Measurements from ENCODE around the gene MPIG6B. TPM values are rescaled to one million over a fixed set of nuclear protein-coding genes. Genes with fewer than 3 reads are reported as not detected.

MPIG6B gene
- total RNA-seq, 1 donor from 2014 or later, result 1.1 TPM

- peak; percentile 52 for ATAC-seq
Measured at GRCh38 chr6:31737991-31738979, 15.1 kb downstream of the MPIG6B start.

GRCh38 chr6:31739639-31740396 is 16.6 kb downstream of the MPIG6B start, which contains the start of gene MSH5:
TSS of gene MSH5 (plus strand) at chr6:31740005. CDS start at chr6:31740467, 462 bp downstream.
- peak; percentile 90 for ATAC-seq

GRCh38 chr6:31740397-31741223 is 17.4 kb downstream of the MPIG6B start:
- no peak for ATAC-seq

GRCh38 chr6:31741815-31742214 is 18.6 kb downstream of the MPIG6B start:
- ATAC-seq, result no peak

DNA sequence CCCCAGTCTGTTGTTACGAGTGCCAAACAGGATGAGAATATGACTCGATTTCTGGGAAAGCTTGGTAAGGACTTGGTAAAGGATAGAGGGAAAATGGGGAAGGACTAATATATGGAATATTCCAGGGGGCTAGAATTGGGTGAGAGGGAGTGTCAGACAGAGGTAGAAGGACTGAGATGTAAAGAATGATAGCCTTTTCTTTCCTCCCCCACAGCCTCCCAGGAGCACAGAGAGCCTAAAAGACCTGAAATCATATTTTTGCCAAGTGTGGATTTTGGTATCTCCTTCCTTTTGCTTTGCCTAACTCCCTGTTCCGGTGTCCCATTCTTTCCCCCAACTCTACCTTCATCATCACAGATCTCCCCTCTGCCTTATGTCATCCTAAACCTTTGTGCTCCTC is 19.7 kb downstream of the MPIG6B start:
- ATAC-seq, result no peak

- no peak for ATAC-seq
Measured at GRCh38 chr6:31744422-31744821, 21.2 kb downstream of the MPIG6B start.

- ATAC-seq, result no peak
Measured at GRCh38 chr6:31749301-31750036, 26.3 kb downstream of the MPIG6B start.

GRCh38 chr6:31750411-31751022 is 27.3 kb downstream of the MPIG6B start:
- ATAC-seq, result no peak

- ATAC-seq, result peak; percentile 75
Measured at GRCh38 chr6:31752739-31753319, 29.7 kb downstream of the MPIG6B start.

- no peak for ATAC-seq
Measured at GRCh38 chr6:31758281-31758680, 35.1 kb downstream of the MPIG6B start.

- no peak for ATAC-seq
Measured at GRCh38 chr6:31760790-31761189, 37.6 kb downstream of the MPIG6B start.

- no peak for ATAC-seq
Measured at GRCh38 chr6:31761343-31761742, 38.2 kb downstream of the MPIG6B start.

DNA sequence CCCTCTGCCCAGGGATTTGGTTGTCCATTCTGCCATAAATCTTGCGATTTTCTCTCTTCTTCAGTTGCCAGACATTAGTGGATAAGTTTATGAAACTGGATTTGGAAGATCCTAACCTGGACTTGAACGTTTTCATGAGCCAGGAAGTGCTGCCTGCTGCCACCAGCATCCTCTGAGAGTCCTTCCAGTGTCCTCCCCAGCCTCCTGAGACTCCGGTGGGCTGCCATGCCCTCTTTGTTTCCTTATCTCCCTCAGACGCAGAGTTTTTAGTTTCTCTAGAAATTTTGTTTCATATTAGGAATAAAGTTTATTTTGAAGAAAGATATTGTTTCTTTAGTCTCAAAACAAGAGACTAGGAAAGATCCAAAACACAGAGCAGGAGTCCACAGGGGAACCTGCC is 39.2 kb downstream of the MPIG6B start, which contains the start of gene SAPCD1:
TSS of gene SAPCD1 (plus strand) at position 301 of the 400 bp plus-strand sequence. CDS start 399 bp downstream, outside the sequence.
- ATAC-seq, result no peak

GRCh38 chr6:31762878-31763618 is 39.9 kb downstream of the MPIG6B start:
- ATAC-seq, result peak; percentile 20

DNA sequence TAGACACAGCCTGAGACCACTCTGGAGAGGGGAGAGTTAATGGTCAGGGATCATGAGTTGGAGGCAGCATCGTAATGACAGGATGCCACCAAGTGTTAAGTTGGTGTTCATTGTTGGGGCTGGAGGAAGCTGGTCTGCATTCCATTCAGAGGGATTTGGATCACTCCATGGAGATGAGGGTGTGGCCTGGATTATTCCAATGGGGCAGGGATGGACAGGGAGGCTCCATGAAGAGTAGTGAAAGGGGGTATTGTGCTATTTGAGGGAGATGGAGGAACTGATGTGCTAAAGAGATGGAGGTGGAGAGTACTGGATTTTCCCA is 40.4 kb downstream of the MPIG6B start:
- ATAC-seq, result peak; percentile 45

DNA sequence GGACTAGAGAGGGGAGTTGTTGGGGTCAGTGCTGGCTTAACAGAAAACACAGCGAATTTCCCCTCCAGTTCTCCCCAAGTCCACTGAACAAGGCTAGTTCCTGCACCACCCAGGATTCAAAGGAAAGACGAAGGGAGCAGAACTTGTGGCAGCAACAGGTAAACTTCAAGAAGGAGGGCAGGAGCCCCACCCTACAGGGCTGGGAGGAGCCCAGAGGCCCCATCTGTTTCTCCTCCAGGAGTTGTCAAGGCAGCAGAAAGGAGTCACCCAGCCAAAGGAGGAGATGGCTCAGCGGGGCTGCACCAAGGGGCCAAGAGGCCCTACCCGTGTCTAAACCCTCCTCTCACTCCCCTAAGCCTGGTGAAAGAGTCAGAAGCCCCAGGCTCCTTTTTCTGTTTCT is 41.0 kb downstream of the MPIG6B start:
- no peak for ATAC-seq

GRCh38 chr6:31765559-31765909 is 42.4 kb downstream of the MPIG6B start:
- ATAC-seq, result no peak

DNA sequence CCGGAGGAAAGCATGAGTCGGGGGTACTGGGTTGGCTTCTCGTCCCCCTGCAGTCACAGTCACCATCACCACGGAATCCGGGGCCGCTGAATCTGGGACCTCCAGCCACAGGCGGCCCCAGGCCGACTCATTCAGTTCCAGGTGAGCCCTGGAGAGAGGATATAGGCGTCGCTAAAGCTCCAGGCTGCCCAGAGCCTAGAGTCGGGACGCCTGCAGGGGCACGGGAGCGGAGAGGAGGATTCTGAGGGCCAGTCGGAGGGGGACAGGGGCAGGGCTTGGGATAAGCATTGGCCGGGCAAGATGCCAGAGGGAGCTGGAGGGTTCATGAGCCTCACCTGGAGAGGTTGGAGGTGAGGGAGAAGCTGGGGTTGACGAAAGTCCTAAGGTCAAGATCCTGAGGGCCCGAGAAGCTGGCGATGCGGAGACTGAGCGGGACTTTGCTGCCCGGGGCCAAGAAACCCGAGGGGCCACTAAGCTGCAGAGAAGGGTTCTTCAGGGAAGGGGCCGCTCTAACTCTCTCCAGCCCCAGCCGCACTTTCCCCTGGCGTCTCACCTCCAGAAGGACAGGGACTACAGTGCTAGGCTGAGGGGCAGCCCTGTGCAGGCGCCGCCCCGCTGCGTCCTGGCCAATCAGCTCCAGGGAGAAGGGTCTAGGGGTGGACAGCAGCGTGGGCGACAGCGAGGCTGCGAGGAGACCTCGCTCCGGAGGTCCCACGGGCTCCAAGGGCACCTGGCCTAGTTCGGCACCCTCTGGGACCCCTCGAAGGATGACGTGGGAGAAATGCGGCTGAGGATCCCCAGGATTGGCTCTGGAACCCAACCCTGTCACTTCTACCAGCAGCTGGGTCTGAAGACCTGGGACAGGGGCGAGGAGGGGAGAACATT is 43.0 kb downstream of the MPIG6B start:
- ATAC-seq, result no peak

DNA sequence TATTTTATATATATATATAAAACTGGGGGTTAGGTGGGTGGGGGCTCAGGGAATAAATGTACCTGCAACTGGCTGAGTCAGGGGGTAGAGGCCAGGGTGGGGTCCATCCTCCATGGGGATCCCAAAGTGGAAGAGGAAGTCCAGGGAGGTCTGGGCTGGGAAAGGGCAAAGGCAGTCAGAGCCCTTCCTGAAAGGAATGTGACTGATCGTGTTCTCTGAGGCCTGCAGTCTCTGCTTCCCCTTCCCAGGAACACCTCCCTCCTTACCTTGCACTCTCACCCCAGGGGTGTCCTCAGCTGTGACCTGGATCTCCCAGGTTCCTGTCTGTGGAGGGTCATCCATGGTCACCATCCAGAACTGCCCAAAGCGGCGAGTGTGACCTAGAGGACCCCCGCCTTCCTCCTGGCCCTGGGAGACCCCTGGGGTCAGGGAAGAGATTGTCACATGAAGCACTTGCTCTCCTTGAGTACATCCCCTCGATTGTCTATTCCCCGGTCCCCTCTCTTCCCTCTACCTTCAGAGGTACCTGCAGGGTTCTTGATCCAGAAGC is 44.0 kb downstream of the MPIG6B start:
- no peak for ATAC-seq

Data from esophagus mucosa (tissue), 1 donor.